Activated CD4-positive, CD25-positive, alpha-beta regulatory T cell treated with anti-CD3 and anti-CD28 coated beads, Interleukin-2, amount 50 U/mL, for 72 hours (primary cell): ENCODE measurements around the gene ANGPTL1.
"Not testable (repeated sequence)": the region's sequence is repeated elsewhere in the genome, so short reads cannot be mapped to it uniquely, and the experiment has no call there.

ENCODE experiments used
- DNase-seq: peaks from one replicate; pipeline ENCODE4 v3.0.0; 2021

ANGPTL1 gene

GRCh38 chr1:178862864-178863263 is 8.0 kb downstream of the ANGPTL1 start:
- DNase-seq: no peak

GRCh38 chr1:178862416-178862815 is 8.5 kb downstream of the ANGPTL1 start:
- DNase-seq: no peak

GRCh38 chr1:178857126-178857525 is 13.8 kb downstream of the ANGPTL1 start:
- DNase-seq: no peak

- no peak for DNase-seq
Measured at GRCh38 chr1:178849918-178850317, 21.0 kb downstream of the ANGPTL1 start.

GRCh38 chr1:178847919-178848318 is 23.0 kb downstream of the ANGPTL1 start:
- not testable (repeated sequence) for DNase-seq

- DNase-seq: no peak
Measured at GRCh38 chr1:178847396-178847849, 23.5 kb downstream of the ANGPTL1 start.

GRCh38 chr1:178846306-178846705 is 24.6 kb downstream of the ANGPTL1 start:
- DNase-seq: no peak

GRCh38 chr1:178844436-178844835 is 26.4 kb downstream of the ANGPTL1 start:
- DNase-seq: no peak

GRCh38 chr1:178825167-178825566 is 45.7 kb downstream of the ANGPTL1 start:
- no peak for DNase-seq

GRCh38 chr1:178821134-178821866 is 49.6 kb downstream of the ANGPTL1 start:
- DNase-seq: no peak

- DNase-seq: no peak
Measured at GRCh38 chr1:178819123-178819522, 51.8 kb downstream of the ANGPTL1 start.

- DNase-seq: no peak
Measured at GRCh38 chr1:178818416-178818815, 52.5 kb downstream of the ANGPTL1 start.

GRCh38 chr1:178810585-178810984 is 60.3 kb downstream of the ANGPTL1 start:
- DNase-seq: no peak

GRCh38 chr1:178808529-178808928 is 62.3 kb downstream of the ANGPTL1 start:
- no peak for DNase-seq

- no peak for DNase-seq
Measured at GRCh38 chr1:178806665-178807300, 64.1 kb downstream of the ANGPTL1 start.

- no peak for DNase-seq
Measured at GRCh38 chr1:178802873-178803272, 68.0 kb downstream of the ANGPTL1 start.
